MM.1S (cell line): ENCODE data around the gene ILK.

Experiments
- DNase-seq: peaks from one replicate; pipeline ENCODE4 v3.0.0-alpha.2; 2015
- H2AFZ ChIP-seq: fragments of 300-600 bp; sonication (generic); 2 replicates; pipeline ENCODE4 v1.6.0; 2016; ENCODE audit warnings: antibody characterized with exemption, low read length
- H3F3A ChIP-seq: fragments of 300-600 bp; sonication (generic); 2 replicates; pipeline ENCODE4 v1.6.1; 2016; ENCODE audit warnings: mild to moderate bottlenecking, antibody characterized with exemption, low read length, moderate library complexity, mixed read lengths; ENCODE audit not compliant: insufficient read depth
- H3K27ac ChIP-seq: fragments of 300-600 bp; sonication (generic); 2 replicates; pipeline ENCODE4 v1.5.1; 2016; ENCODE audit warnings: mild to moderate bottlenecking, low read length
- H3K27me3 ChIP-seq: fragments of 300-600 bp; sonication (generic); replicated peaks from 2 replicates; pipeline ENCODE4 v1.6.0; 2016; ENCODE audit warnings: low read length; ENCODE audit not compliant: insufficient read depth
- H3K36me3 ChIP-seq: fragments of 300-600 bp; sonication (generic); replicated peaks from 2 replicates; pipeline ENCODE4 v1.6.1; 2016; ENCODE audit warnings: mild to moderate bottlenecking, low read length, mixed read lengths; ENCODE audit not compliant: insufficient read depth
- H3K4me1 ChIP-seq: fragments of 300-600 bp; sonication (generic); 2 replicates; pipeline ENCODE4 v1.6.1; 2016; ENCODE audit warnings: low read length, mixed read lengths
- H3K4me2 ChIP-seq: fragments of 300-600 bp; sonication (generic); 2 replicates; pipeline ENCODE4 v1.6.0; 2016; ENCODE audit warnings: low read depth, low read length
- H3K4me3 ChIP-seq: fragments of 300-600 bp; sonication (generic); 2 replicates; pipeline ENCODE4 v1.5.1; 2016; ENCODE audit warnings: low read length, mixed read lengths
- H3K79me2 ChIP-seq: fragments of 300-600 bp; sonication (generic); 2 replicates; pipeline ENCODE4 v1.6.1; 2016; ENCODE audit warnings: mixed run types, low read length, mixed read lengths
- H3K9ac ChIP-seq: fragments of 300-600 bp; sonication (generic); 2 replicates; pipeline ENCODE4 v1.6.1; 2016; ENCODE audit warnings: low read length, mixed read lengths
- H3K9me2 ChIP-seq: fragments of 300-600 bp; sonication (generic); replicated peaks from 2 replicates; pipeline ENCODE4 v1.6.1; 2016; ENCODE audit warnings: mild to moderate bottlenecking, low read length, mixed read lengths; ENCODE audit not compliant: insufficient read depth
- H3K9me3 ChIP-seq: fragments of 300-600 bp; sonication (generic); replicated peaks from 2 replicates; pipeline ENCODE4 v1.6.1; 2016; ENCODE audit warnings: mild to moderate bottlenecking, low read length, mixed read lengths; ENCODE audit not compliant: insufficient read depth
- H4K20me1 ChIP-seq: fragments of 300-600 bp; sonication (generic); 2 replicates; pipeline ENCODE4 v1.6.1; 2016; ENCODE audit warnings: mild to moderate bottlenecking, low read length, moderate library complexity, mixed read lengths; ENCODE audit not compliant: insufficient read depth
- EZH2 ChIP-seq: fragments of 300-600 bp; sonication (generic); optimal IDR thresholded peaks from 2 replicates; pipeline ENCODE3; 2017; ENCODE audit warnings: low read depth, mild to moderate bottlenecking, antibody characterized with exemption, low read length, mixed read lengths
- EZH2phosphoT487 ChIP-seq: fragments of 300-600 bp; sonication (generic); IDR thresholded peaks from 2 replicates; pipeline ENCODE4 v1.6.1; 2018; ENCODE audit warnings: antibody characterized with exemption, low read length
- TF ChIP-seq, protein P1 (sequence below): fragments of 300-600 bp; sonication (generic); IDR thresholded peaks from 2 replicates; pipeline ENCODE4 v1.5.1; 2016; ENCODE audit warnings: antibody characterized with exemption, low read length, mixed read lengths

ILK gene

DNA sequence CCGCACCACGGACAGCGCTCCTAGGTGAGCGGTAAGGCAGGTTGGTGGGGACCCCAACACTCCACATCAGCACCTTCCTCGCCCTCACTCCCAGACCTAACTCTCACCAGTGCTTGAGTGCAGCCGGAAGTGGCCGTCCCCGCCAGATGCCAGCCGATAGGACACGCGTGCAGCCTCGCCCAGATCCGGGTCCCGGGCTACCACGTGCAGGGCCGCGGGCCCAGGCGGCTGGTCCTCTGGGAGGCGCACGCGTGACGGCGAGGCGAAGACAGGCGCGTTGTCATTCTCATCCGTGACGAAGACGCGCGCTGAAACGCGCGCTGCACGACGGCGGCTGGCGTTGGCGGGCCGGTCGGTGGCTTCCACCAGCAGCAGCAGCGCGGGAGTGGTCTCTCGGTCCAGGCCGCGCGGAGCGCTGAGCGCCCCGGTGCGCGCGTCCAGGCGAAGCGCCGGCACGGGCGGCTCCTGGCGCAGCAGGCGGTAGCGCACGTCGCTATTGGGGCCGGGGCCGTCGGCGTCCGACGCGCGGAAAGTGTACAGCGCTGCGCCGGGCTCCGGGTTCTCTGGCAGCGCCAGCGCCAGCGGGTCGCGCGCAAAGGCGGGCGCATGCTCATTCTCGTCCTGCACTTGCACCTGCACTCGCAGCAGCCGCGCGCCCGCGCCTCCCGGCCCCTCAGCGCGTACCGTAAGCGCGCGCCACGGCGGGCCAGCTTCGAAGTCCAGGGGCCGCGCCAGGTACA lies 26.5 kb downstream of the ILK start:
- H3K79me2 ChIP-seq, result no peaks in the 10 kb centered on the region
- H3F3A ChIP-seq, result no peaks in the 10 kb centered on the region
- H3K27me3 ChIP-seq, result no peaks in the 10 kb centered on the region
- H3K27ac ChIP-seq, result no peak overlapping the region
- H4K20me1 ChIP-seq, result no peaks in the 10 kb centered on the region
- no peak overlapping the region for H3K4me3 ChIP-seq
- no peak overlapping the region for H2AFZ ChIP-seq
- H3K4me2 ChIP-seq, result no peak overlapping the region
- no peaks in the 10 kb centered on the region for H3K36me3 ChIP-seq
- DNase-seq, result no peak
- no peaks in the 10 kb centered on the region for H3K9me2 ChIP-seq
- no peak for TF ChIP-seq EZH2phosphoT487
- no peak for TF ChIP-seq EZH2
- TF ChIP-seq, protein P1, sequence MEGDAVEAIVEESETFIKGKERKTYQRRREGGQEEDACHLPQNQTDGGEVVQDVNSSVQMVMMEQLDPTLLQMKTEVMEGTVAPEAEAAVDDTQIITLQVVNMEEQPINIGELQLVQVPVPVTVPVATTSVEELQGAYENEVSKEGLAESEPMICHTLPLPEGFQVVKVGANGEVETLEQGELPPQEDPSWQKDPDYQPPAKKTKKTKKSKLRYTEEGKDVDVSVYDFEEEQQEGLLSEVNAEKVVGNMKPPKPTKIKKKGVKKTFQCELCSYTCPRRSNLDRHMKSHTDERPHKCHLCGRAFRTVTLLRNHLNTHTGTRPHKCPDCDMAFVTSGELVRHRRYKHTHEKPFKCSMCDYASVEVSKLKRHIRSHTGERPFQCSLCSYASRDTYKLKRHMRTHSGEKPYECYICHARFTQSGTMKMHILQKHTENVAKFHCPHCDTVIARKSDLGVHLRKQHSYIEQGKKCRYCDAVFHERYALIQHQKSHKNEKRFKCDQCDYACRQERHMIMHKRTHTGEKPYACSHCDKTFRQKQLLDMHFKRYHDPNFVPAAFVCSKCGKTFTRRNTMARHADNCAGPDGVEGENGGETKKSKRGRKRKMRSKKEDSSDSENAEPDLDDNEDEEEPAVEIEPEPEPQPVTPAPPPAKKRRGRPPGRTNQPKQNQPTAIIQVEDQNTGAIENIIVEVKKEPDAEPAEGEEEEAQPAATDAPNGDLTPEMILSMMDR, result no peak
- no peak overlapping the region for H3K9ac ChIP-seq
- H3K9me3 ChIP-seq, result no peaks in the 10 kb centered on the region
- H3K4me1 ChIP-seq, result peaks cover 6% of the 10 kb centered on the region

DNA sequence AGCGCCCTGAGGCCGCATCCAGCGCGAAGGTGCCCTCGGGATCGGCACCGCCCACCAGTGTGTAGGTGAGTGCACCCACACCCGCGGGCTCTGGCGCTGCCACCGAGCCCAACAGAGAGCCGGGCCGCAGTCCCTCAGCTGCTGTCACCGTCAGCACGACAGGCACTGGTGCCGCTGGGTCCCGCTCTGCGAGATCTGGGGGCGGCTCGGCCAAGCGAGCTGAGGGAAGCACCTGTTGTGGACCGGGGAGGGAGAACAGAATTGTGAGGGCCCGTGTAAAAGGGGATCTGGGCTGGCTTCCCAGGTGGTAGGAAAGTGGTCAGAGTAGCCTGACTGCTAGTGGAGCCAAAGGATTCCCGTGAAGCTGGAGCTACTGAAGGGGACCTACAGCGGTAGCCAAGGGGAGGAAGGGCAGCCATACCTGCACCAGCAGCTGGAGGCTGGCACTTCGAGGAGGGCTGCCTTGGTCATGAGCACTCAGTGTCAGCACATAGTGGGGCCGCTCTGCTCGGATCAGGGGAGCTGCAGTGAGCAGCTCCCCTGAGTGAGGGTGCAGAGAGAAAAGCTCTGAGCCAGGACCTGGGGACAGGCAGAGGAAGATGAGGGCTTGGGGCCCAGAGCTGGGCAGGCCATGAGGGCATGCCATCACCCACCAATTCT lies 27.2 kb downstream of the ILK start:
- Histone ChIP-seq H4K20me1 (no peaks in the 10 kb centered on the region), H3K9me3 (no peaks in the 10 kb centered on the region), H3K79me2 (no peaks in the 10 kb centered on the region), H3K4me3 (no peak overlapping the region), H3K4me1 (peaks cover 6% of the 10 kb centered on the region), H3K9me2 (no peaks in the 10 kb centered on the region), H3K27ac (no peak overlapping the region), H2AFZ (no peak overlapping the region), H3K4me2 (no peak overlapping the region), H3K9ac (no peak overlapping the region), H3K36me3 (no peaks in the 10 kb centered on the region), H3F3A (no peaks in the 10 kb centered on the region), H3K27me3 (no peaks in the 10 kb centered on the region)
- TF ChIP-seq, protein P1, result no peak
- TF ChIP-seq EZH2 (no peak), EZH2phosphoT487 (no peak)
- DNase-seq, result no peak

DNA sequence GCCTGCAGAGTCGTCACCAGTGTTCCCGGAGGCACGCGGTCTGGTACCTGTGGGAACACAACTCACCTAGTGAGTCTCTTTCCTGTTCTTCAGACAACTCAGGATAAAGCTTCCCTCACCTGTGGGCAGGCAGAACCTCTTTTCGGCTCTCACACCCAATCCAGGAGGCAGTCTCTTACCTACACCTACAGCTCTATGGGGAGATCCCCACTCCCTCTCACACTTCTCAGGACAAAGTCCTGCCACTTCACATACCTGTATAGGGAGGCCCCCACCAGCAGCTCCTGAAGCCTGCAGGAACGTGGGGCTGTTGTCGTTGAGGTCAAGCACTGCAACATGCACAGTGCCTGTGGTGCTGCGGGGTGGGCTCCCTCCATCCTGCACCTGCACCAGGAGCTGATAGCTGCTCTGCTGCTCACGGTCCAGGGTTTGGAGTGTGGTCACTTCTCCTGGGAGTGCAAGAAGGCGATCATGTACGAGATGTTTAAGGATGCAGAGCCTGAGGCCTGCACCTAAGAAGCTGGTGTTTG lies 27.9 kb downstream of the ILK start:
- Histone ChIP-seq H2AFZ (no peak overlapping the region), H3K9me2 (no peaks in the 10 kb centered on the region), H3K79me2 (no peaks in the 10 kb centered on the region), H3K4me3 (no peak overlapping the region), H4K20me1 (no peaks in the 10 kb centered on the region), H3K36me3 (no peaks in the 10 kb centered on the region), H3K9ac (no peak overlapping the region), H3K27me3 (no peaks in the 10 kb centered on the region), H3K4me2 (no peak overlapping the region), H3K4me1 (peaks cover 6% of the 10 kb centered on the region), H3K27ac (no peak overlapping the region), H3K9me3 (no peaks in the 10 kb centered on the region), H3F3A (no peaks in the 10 kb centered on the region)
- no peak for DNase-seq
- TF ChIP-seq EZH2phosphoT487 (no peak), EZH2 (no peak)
- TF ChIP-seq, protein P1, result no peak
